GM12878 (cell line): Measurements from ENCODE around the gene SERPINA9. TPM values are rescaled to one million over a fixed set of nuclear protein-coding genes. Genes with fewer than 3 reads are reported as not detected.

Source experiments
- ATAC-seq: fragments of 200-7000 bp; cut with Tn5 transposase; 3 replicates; pipeline ENCODE4 v1.9.1; 2020; ENCODE audit warnings: mild to moderate bottlenecking, moderate library complexity
- BruUV-seq: library from RNA; stranded (reverse); fragments of 400-500 nt; replicated peaks from 2 replicates; lab custom pipeline; 2021; lab: Mats Ljungman, UMichigan
- CTCF ChIA-PET: fragments of 300-600 bp; sonication (Branson Sonifier 250); formaldehyde crosslinking; extraction: SDS; loops from one replicate; lab custom pipeline; 2021; ENCODE audit warnings: inconsistent platforms; lab: Yijun Ruan, JAX
- POLR2A ChIA-PET: fragments of 350-600 bp; formaldehyde crosslinking; extraction: SDS; loops from one replicate; lab custom pipeline; 2021; ENCODE audit warnings: inconsistent platforms; lab: Charles Lee
- RAD21 ChIA-PET: fragments of 300-600 bp; sonication (Branson Sonifier 250); formaldehyde crosslinking; loops from one replicate; lab custom pipeline; 2023; ENCODE audit warnings: antibody characterized with exemption; ENCODE audit not compliant: unreplicated experiment; lab: Charles Lee
- SMC1A ChIA-PET: fragments of 300-600 bp; sonication (Branson Sonifier 250); formaldehyde crosslinking; loops from one replicate; lab custom pipeline; 2023; ENCODE audit not compliant: unreplicated experiment, uncharacterized antibody; lab: Charles Lee
- DNase-seq: peaks from one replicate; pipeline ENCODE4 v3.0.0-alpha.2; 2011; ENCODE audit warnings: low read depth, low spot score
- FAIRE-seq: peaks from 3 replicates; lab custom pipeline; 2011; peaks lifted over from hg19 to GRCh38; lab: Jason Lieb, UNC
- H2AFZ ChIP-seq: 2 replicates; pipeline ENCODE4 v1.6.0; 2011; ENCODE audit warnings: low read depth, low read length, control low read depth; ENCODE audit not compliant: control insufficient read depth
- H3K27ac ChIP-seq: 2 replicates; pipeline ENCODE4 v1.5.1; 2011; ENCODE audit warnings: control low read depth; ENCODE audit not compliant: control insufficient read depth, insufficient read depth
- H3K27me3 ChIP-seq, 2 experiments: replicated peaks in 1 of 2; 2 replicates each; pipeline versions ENCODE4 v1.6.0 to v1.6.1; 2011; ENCODE audit warnings: low read length in 1 of 2; ENCODE audit not compliant: control insufficient read depth in 2 of 2, insufficient read depth in 2 of 2
- H3K36me3 ChIP-seq, 2 experiments: 2 replicates each; pipeline ENCODE4 v1.5.1; 2011; ENCODE audit warnings: low read length in 1 of 2; ENCODE audit not compliant: control insufficient read depth in 2 of 2, insufficient read depth in 2 of 2
- H3K4me1 ChIP-seq: 2 replicates; pipeline ENCODE4 v1.6.1; 2011; ENCODE audit warnings: mild to moderate bottlenecking, low read length, moderate library complexity, mixed read lengths; ENCODE audit not compliant: control insufficient read depth, insufficient read depth
- H3K4me2 ChIP-seq: 2 replicates; pipeline ENCODE4 v1.6.0; 2011; ENCODE audit warnings: control low read depth; ENCODE audit not compliant: control insufficient read depth, insufficient read depth
- H3K4me3 ChIP-seq: fragments of 200-600 bp; sonication (generic); 2 replicates; pipeline ENCODE4 v1.5.1; 2016
- H3K79me2 ChIP-seq: 2 replicates; pipeline ENCODE4 v1.6.0; 2011; ENCODE audit warnings: low read length; ENCODE audit not compliant: control insufficient read depth, insufficient read depth
- H3K9ac ChIP-seq: 2 replicates; pipeline ENCODE4 v1.8.0; 2011; ENCODE audit warnings: low read length, control low read depth, mixed read lengths; ENCODE audit not compliant: control insufficient read depth, insufficient read depth
- H3K9me3 ChIP-seq: replicated peaks from 3 replicates; pipeline ENCODE4 v1.5.1; 2011; ENCODE audit warnings: mild to moderate bottlenecking, low read length; ENCODE audit not compliant: control insufficient read depth, insufficient read depth
- H4K20me1 ChIP-seq: 2 replicates; pipeline ENCODE4 v1.6.0; 2011; ENCODE audit not compliant: control insufficient read depth, insufficient read depth
- MTA2 ChIP-seq: fragments of 450-650 bp; IDR thresholded peaks from 2 replicates; pipeline ENCODE4 v1.6.1; 2016; ENCODE audit warnings: low read depth, mild to moderate bottlenecking, moderate library complexity
- PBX3 ChIP-seq: IDR thresholded peaks from 2 replicates; pipeline ENCODE4 v1.6.1; 2011; ENCODE audit warnings: mild to moderate bottlenecking, low read depth, low read length, moderate library complexity; ENCODE audit not compliant: insufficient replicate concordance
- PKNOX1 ChIP-seq: fragments of 450-650 bp; IDR thresholded peaks from 2 replicates; pipeline ENCODE4 v1.6.1; 2016; ENCODE audit warnings: mild to moderate bottlenecking
- ZBED1 ChIP-seq: IDR thresholded peaks from 2 replicates; pipeline ENCODE4 v1.6.1; 2016; ENCODE audit warnings: borderline replicate concordance
- ZBTB4 ChIP-seq: fragments of 450-650 bp; formaldehyde crosslinking; IDR thresholded peaks from 2 replicates; pipeline ENCODE4 v1.4.0; 2022; ENCODE audit warnings: mild to moderate bottlenecking, moderate library complexity
- ZNF217 ChIP-seq: fragments of 450-650 bp; IDR thresholded peaks from 2 replicates; pipeline ENCODE4 v1.6.1; 2017; ENCODE audit warnings: antibody characterized with exemption, mild to moderate bottlenecking
- WGBS: methylation state at CpG from one replicate; pipeline ENCODE4 v1.1.6; 2016; ENCODE audit warnings: low lambda C conversion rate; ENCODE audit not compliant: insufficient replicate concordance, insufficient coverage; ENCODE audit errors: missing lambda C conversion rate; 5-methylcytosine and 5-hydroxymethylcytosine counted together
- in situ Hi-C: fragments of 300-500 bp; cut with MboI; formaldehyde crosslinking; loops from 9 replicates; pipeline ENCODE4 v1.14.3; 2018; ENCODE audit warnings: mixed read lengths
- intact Hi-C: fragments of 100-400 bp; cut with micrococcal nuclease; formaldehyde crosslinking; loops from one replicate; pipeline ENCODE4 v1.14.2; 2022; ENCODE audit not compliant: unreplicated experiment
- polyA plus RNA-seq, 11 experiments: library from polyadenylated mRNA; depleted of rRNA in 4 of 11; unstranded in 6 of 11; stranded (reverse) in 5 of 11; fragments of >200 nt; fragmentation: Nextera tagmentation in 4 of 11; fragmentation: Illumina TruSeq in 1 of 11; extraction: Ambion mirVana in 4 of 11; extraction: Trizol in 1 of 11; gene quantifications; 1 replicate in 1 of 11; 2 replicates in 10 of 11; pipeline versions ENCODE4 v1.2.1 to v1.2.3, GENCODE V29; 2011 to 2016; ENCODE audit warnings: inconsistent platforms in 2 of 11, missing spikeins in 2 of 11, low read depth in 1 of 11
- total RNA-seq, 4 experiments: library from RNA; depleted of rRNA in 3 of 4; stranded (reverse); fragments of >200 nt in 3 of 4; fragmentation: Illumina TruSeq in 1 of 4; extraction: Trizol in 1 of 4; gene quantifications; 2 replicates each; pipeline versions ENCODE4 v1.2.1 to v1.2.3, GENCODE V29; 2013 to 2021

Gene SERPINA9
- total and polyA plus RNA-seq, 10 of the 15 experiments (the other 5 are each of a cell fraction or from before 2014, with no cell fraction given) = 0.05 TPM; not detected in 9

- Histone ChIP-seq H4K20me1 (no peaks in the 10 kb centered on the region), H3K27ac (no peak overlapping the region), H3K27me3 (no peaks in the 10 kb centered on the region), H3K4me1 (no peaks in the 10 kb centered on the region), H2AFZ (no peak overlapping the region)
- ChIA-PET SMC1A (interaction anchor here (0.7 kb wide), 1 partner anchor 20 kb away, joined by 3 read pairs; no protein-coding TSS in a partner anchor), POLR2A (no interaction called here)
- no TSS peak for BruUV-seq
- ATAC-seq = no peak
- TF ChIP-seq ZNF217 = no peak
- TF ChIP-seq PKNOX1 = no peak
- TF ChIP-seq PBX3 = no peak
- no peak for TF ChIP-seq MTA2
- TF ChIP-seq ZBED1 = no peak
- TF ChIP-seq ZBTB4 (CRISPR knock-in tag) = no peak
- TF ChIP-seq, all 136 proteins: peak for 0
- H3K4me2 ChIP-seq = no peak overlapping the region
- 14% methylated on average over 5 of the region's 5 CpGs for WGBS
- CTCF ChIA-PET = interaction anchor here (1.4 kb wide), 1 partner anchor 21 kb away, joined by 5 read pairs; no protein-coding TSS in a partner anchor
- H3K36me3 ChIP-seq = no peaks in the 10 kb centered on the region
- H3K4me3 ChIP-seq = no peak overlapping the region
- H3K79me2 ChIP-seq = no peaks in the 10 kb centered on the region
- RAD21 ChIA-PET = no interaction called here
- DNase-seq = no peak
- no peak for FAIRE-seq
- H3K9ac ChIP-seq = no peak overlapping the region
- intact Hi-C loops = no loop called here
- in situ Hi-C loops = no loop called here
- no peaks in the 10 kb centered on the region; the same call in 2 of the 3 replicates for H3K9me3 ChIP-seq
Observed at GRCh38 chr14:94465042-94465441, 11.0 kb downstream of the SERPINA9 start.
